WTC11 (cell line): ENCODE data around the gene NHSL2. TPM values are rescaled to one million over a fixed set of nuclear protein-coding genes. Genes with fewer than 3 reads are reported as not detected.

Experiments used
- ATAC-seq: fragments of 200-7000 bp; cut with Tn5 transposase; 2 replicates; pipeline ENCODE4 v1.10.0; 2021; ENCODE audit warnings: mild to moderate bottlenecking, moderate library complexity
- CTCF ChIA-PET: fragments of 300-600 bp; sonication (Branson Sonifier 250); formaldehyde crosslinking; loops from one replicate; lab custom pipeline; 2021; ENCODE audit warnings: antibody characterized with exemption; lab: Charles Lee
- POLR2A ChIA-PET: fragments of 350-600 bp; sonication (Branson Sonifier 250); formaldehyde crosslinking; loops from one replicate; lab custom pipeline; 2021; ENCODE audit warnings: antibody characterized with exemption; lab: Charles Lee
- DNase-seq: peaks from one replicate; pipeline ENCODE4 v3.0.0; 2021; ENCODE audit warnings: low spot score
- H3K27ac Mint-ChIP-seq: 2 replicates; pipeline ENCODE4 v1.8.0; 2021; ENCODE audit warnings: mixed read lengths
- H3K27me3 Mint-ChIP-seq: 2 replicates; pipeline ENCODE4 v1.8.0; 2021; ENCODE audit warnings: low read depth, mild to moderate bottlenecking, moderate library complexity, mixed read lengths
- H3K36me3 Mint-ChIP-seq: 2 replicates; pipeline ENCODE4 v1.8.0; 2021; ENCODE audit warnings: mixed read lengths
- H3K4me1 Mint-ChIP-seq: 2 replicates; pipeline ENCODE4 v1.8.0; 2022; ENCODE audit warnings: mixed read lengths
- H3K4me3 Mint-ChIP-seq: 2 replicates; pipeline ENCODE4 v1.8.0; 2021; ENCODE audit warnings: mild to moderate bottlenecking, moderate library complexity, mixed read lengths
- H3K9me3 Mint-ChIP-seq: 2 replicates; pipeline ENCODE4 v1.8.0; 2021; ENCODE audit warnings: mixed read lengths
- EMX1 ChIP-seq: fragments of 250-450 bp; sonication (Bioruptor Pico); IDR thresholded peaks from 2 replicates; pipeline ENCODE4 v1.8.0; 2021; ENCODE audit warnings: mild to moderate bottlenecking
- GABPB1 ChIP-seq: sonication (generic); formaldehyde crosslinking; IDR thresholded peaks from 2 replicates; pipeline ENCODE4 v1.8.1; 2023; ENCODE audit warnings: mild to moderate bottlenecking, missing genetic modification reagents
- IRF2 ChIP-seq: sonication (generic); formaldehyde crosslinking; IDR thresholded peaks from 2 replicates; pipeline ENCODE4 v1.8.0; 2022; ENCODE audit warnings: low read depth, missing genetic modification reagents, borderline replicate concordance
- SMAD3 ChIP-seq: sonication (generic); formaldehyde crosslinking; IDR thresholded peaks from 2 replicates; pipeline ENCODE4 v1.8.0; 2022; ENCODE audit warnings: missing genetic modification reagents, mild to moderate bottlenecking, borderline replicate concordance
- SOX15 ChIP-seq: fragments of 250-450 bp; sonication (Bioruptor Pico); IDR thresholded peaks from 2 replicates; pipeline ENCODE4 v1.9.0; 2021; ENCODE audit warnings: mild to moderate bottlenecking
- TEAD1 ChIP-seq: sonication (generic); formaldehyde crosslinking; IDR thresholded peaks from 2 replicates; pipeline ENCODE4 v1.8.0; 2022; ENCODE audit warnings: mild to moderate bottlenecking, missing genetic modification reagents
- ZNF138 ChIP-seq: sonication (generic); formaldehyde crosslinking; conservative IDR thresholded peaks from 2 replicates; pipeline ENCODE4 v1.8.1; 2022; ENCODE audit warnings: mild to moderate bottlenecking, moderate library complexity, missing genetic modification reagents
- ZNF263 ChIP-seq: sonication (generic); formaldehyde crosslinking; IDR thresholded peaks from 2 replicates; pipeline ENCODE4 v1.8.1; 2022; ENCODE audit warnings: low read depth, mild to moderate bottlenecking, moderate library complexity, missing genetic modification reagents
- ZNF396 ChIP-seq: fragments of 250-450 bp; sonication (Bioruptor Pico); IDR thresholded peaks from 2 replicates; pipeline ENCODE4 v1.8.0; 2021; ENCODE audit warnings: mild to moderate bottlenecking, moderate library complexity, borderline replicate concordance
- total RNA-seq: library from RNA; stranded (reverse); gene quantifications from 3 replicates; pipeline ENCODE4 v1.2.3, GENCODE V29; 2021
- TF ChIP-seq, protein P1 (sequence below): sonication (generic); formaldehyde crosslinking; IDR thresholded peaks from 2 replicates; pipeline ENCODE4 v1.8.1; 2022; ENCODE audit warnings: low read depth, mild to moderate bottlenecking, moderate library complexity, missing genetic modification reagents, borderline replicate concordance
- TF ChIP-seq, protein P2 (sequence below): sonication (generic); formaldehyde crosslinking; conservative IDR thresholded peaks from 2 replicates; pipeline ENCODE4 v1.8.1; 2023; ENCODE audit warnings: mild to moderate bottlenecking, low read depth, missing genetic modification reagents, moderate library complexity
- TF ChIP-seq, protein P3 (sequence below): sonication (generic); formaldehyde crosslinking; IDR thresholded peaks from 2 replicates; pipeline ENCODE4 v1.8.1; 2023; ENCODE audit warnings: mild to moderate bottlenecking, missing genetic modification reagents, borderline replicate concordance
- TF ChIP-seq, protein P4 (sequence below): sonication (generic); formaldehyde crosslinking; IDR thresholded peaks from 2 replicates; pipeline ENCODE4 v1.8.0; 2023; ENCODE audit warnings: missing genetic modification reagents, mild to moderate bottlenecking, borderline replicate concordance
- TF ChIP-seq, protein P5 (sequence below): sonication (generic); formaldehyde crosslinking; IDR thresholded peaks from 2 replicates; pipeline ENCODE4 v1.8.1; 2022; ENCODE audit warnings: mild to moderate bottlenecking, moderate library complexity, missing genetic modification reagents
- TF ChIP-seq, protein P6 (sequence below): sonication (generic); formaldehyde crosslinking; conservative IDR thresholded peaks from 2 replicates; pipeline ENCODE4 v1.8.1; 2022; ENCODE audit warnings: mild to moderate bottlenecking, missing genetic modification reagents
- TF ChIP-seq, protein P7 (sequence below): fragments of 250-450 bp; sonication (Bioruptor Pico); IDR thresholded peaks from 2 replicates; pipeline ENCODE4 v1.9.0; 2021; ENCODE audit warnings: mild to moderate bottlenecking
- TF ChIP-seq, protein P8 (sequence below): sonication (generic); formaldehyde crosslinking; IDR thresholded peaks from 2 replicates; pipeline ENCODE4 v1.8.1; 2022; ENCODE audit warnings: mild to moderate bottlenecking, missing genetic modification reagents, moderate library complexity, borderline replicate concordance

The NHSL2 gene
- total RNA-seq, 1 experiment from 2014 or later, result 7.9 TPM

DNA sequence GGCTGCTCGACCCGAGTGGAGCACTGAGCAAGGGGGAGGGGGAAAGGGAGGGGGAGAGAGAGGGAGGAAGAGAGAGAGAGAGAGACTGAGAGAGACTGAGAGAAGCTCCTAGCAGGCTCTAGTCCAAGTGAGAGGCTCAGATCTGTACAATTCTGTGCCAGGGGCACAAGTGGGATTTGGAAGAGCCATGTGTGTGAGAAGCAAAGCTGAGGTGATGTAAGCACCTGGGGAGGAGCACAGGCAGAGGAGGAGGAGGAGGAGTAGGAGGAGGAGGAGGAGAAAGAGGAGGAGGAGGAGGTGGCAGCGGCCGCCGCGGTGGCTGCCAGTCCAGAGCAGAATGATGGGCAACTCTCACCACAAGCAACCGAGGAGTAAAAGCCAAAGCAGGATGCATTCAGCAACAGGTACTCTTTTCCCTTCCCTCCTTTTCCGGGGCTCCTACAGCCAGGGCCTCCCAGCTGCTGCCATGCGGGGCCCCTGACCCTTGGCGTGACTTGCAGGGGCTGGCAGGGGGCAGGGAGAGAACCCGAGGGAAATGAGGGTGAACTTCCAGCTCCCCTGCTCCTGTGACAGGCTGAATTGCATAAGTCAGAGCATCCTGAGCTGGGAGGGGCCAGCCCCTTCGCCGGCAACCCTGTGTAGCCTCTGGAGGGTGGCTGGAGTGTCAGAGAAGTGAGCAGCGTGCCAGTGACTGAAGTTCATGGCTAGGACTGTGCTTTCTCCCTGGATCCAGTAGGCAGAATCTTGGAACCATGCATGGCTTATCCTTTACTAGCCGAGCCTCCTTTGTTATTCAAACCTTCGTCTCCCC, 158.9 kb downstream of the NHSL2 start:
- H3K4me3 Mint-ChIP-seq, result no peak overlapping the region; the same call in 1 of the 2 replicates
- DNase-seq (no peak), ATAC-seq (peak; percentile 14)
- no peaks in the 10 kb centered on the region for H3K9me3 Mint-ChIP-seq
- H3K27me3 Mint-ChIP-seq, result no peaks in the 10 kb centered on the region
- ChIA-PET CTCF (interaction anchor here (0.6 to 2.7 kb wide), 7 partner anchors 17 to 57 kb away, joined by 4 to 6 read pairs (median 5); no protein-coding TSS in a partner anchor), POLR2A (interaction anchor here (1.0 kb wide), 1 partner anchor 9 kb away, joined by 4 read pairs; no protein-coding TSS in a partner anchor)
- no peak overlapping the region for H3K27ac Mint-ChIP-seq
- no peak for TF ChIP-seq SOX15 (CRISPR knock-in tag)
- TF ChIP-seq ZNF263, result peak; percentile 72; the same call in 1 of the 2 replicates
- no peaks in the 10 kb centered on the region for H3K36me3 Mint-ChIP-seq
- H3K4me1 Mint-ChIP-seq, result peaks cover 25% of the 10 kb centered on the region

DNA sequence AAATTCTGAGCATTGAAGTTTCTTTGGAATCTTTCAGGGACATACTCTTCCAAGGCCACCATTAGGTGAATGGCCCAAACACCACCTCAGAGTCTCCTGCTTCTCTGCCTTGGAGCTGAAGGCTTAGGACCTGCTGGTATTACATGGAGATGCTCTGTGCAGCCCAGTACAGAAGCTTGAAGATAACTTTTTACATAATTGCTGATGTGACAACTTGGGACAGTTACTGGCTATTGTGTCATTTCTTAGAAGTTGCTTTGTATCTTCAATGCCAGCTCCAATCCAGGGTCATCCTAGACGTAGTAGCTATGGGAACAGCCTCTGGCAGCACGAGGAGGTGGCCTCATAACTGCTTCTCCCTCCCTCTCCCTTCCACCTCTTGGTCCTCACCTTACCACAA, 160.6 kb downstream of the NHSL2 start:
- Mint-ChIP-seq H3K36me3 (no peaks in the 10 kb centered on the region), H3K9me3 (no peaks in the 10 kb centered on the region), H3K27me3 (no peaks in the 10 kb centered on the region), H3K27ac (no peak overlapping the region), H3K4me3 (no peak overlapping the region), H3K4me1 (peaks cover 25% of the 10 kb centered on the region)
- CTCF ChIA-PET, result no interaction called here
- DNase-seq (no peak), ATAC-seq (no peak)
- POLR2A ChIA-PET, result no interaction called here
- TF ChIP-seq, protein P1, sequence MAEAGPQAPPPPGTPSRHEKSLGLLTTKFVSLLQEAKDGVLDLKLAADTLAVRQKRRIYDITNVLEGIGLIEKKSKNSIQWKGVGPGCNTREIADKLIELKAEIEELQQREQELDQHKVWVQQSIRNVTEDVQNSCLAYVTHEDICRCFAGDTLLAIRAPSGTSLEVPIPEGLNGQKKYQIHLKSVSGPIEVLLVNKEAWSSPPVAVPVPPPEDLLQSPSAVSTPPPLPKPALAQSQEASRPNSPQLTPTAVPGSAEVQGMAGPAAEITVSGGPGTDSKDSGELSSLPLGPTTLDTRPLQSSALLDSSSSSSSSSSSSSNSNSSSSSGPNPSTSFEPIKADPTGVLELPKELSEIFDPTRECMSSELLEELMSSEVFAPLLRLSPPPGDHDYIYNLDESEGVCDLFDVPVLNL (CRISPR knock-in tag), result no peak
- TF ChIP-seq SMAD3 (CRISPR knock-in tag) (no peak), TEAD1 (CRISPR knock-in tag) (no peak), SOX15 (CRISPR knock-in tag) (no peak), ZNF138 (CRISPR knock-in tag) (no peak), EMX1 (CRISPR knock-in tag) (no peak), GABPB1 (CRISPR knock-in tag) (no peak), ZNF396 (no peak), IRF2 (CRISPR knock-in tag) (no peak)
- TF ChIP-seq, protein P2, sequence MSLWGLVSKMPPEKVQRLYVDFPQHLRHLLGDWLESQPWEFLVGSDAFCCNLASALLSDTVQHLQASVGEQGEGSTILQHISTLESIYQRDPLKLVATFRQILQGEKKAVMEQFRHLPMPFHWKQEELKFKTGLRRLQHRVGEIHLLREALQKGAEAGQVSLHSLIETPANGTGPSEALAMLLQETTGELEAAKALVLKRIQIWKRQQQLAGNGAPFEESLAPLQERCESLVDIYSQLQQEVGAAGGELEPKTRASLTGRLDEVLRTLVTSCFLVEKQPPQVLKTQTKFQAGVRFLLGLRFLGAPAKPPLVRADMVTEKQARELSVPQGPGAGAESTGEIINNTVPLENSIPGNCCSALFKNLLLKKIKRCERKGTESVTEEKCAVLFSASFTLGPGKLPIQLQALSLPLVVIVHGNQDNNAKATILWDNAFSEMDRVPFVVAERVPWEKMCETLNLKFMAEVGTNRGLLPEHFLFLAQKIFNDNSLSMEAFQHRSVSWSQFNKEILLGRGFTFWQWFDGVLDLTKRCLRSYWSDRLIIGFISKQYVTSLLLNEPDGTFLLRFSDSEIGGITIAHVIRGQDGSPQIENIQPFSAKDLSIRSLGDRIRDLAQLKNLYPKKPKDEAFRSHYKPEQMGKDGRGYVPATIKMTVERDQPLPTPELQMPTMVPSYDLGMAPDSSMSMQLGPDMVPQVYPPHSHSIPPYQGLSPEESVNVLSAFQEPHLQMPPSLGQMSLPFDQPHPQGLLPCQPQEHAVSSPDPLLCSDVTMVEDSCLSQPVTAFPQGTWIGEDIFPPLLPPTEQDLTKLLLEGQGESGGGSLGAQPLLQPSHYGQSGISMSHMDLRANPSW (CRISPR knock-in tag), result no peak
- TF ChIP-seq, protein P3, sequence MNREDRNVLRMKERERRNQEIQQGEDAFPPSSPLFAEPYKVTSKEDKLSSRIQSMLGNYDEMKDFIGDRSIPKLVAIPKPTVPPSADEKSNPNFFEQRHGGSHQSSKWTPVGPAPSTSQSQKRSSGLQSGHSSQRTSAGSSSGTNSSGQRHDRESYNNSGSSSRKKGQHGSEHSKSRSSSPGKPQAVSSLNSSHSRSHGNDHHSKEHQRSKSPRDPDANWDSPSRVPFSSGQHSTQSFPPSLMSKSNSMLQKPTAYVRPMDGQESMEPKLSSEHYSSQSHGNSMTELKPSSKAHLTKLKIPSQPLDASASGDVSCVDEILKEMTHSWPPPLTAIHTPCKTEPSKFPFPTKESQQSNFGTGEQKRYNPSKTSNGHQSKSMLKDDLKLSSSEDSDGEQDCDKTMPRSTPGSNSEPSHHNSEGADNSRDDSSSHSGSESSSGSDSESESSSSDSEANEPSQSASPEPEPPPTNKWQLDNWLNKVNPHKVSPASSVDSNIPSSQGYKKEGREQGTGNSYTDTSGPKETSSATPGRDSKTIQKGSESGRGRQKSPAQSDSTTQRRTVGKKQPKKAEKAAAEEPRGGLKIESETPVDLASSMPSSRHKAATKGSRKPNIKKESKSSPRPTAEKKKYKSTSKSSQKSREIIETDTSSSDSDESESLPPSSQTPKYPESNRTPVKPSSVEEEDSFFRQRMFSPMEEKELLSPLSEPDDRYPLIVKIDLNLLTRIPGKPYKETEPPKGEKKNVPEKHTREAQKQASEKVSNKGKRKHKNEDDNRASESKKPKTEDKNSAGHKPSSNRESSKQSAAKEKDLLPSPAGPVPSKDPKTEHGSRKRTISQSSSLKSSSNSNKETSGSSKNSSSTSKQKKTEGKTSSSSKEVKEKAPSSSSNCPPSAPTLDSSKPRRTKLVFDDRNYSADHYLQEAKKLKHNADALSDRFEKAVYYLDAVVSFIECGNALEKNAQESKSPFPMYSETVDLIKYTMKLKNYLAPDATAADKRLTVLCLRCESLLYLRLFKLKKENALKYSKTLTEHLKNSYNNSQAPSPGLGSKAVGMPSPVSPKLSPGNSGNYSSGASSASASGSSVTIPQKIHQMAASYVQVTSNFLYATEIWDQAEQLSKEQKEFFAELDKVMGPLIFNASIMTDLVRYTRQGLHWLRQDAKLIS, result no peak
- TF ChIP-seq, protein P4, sequence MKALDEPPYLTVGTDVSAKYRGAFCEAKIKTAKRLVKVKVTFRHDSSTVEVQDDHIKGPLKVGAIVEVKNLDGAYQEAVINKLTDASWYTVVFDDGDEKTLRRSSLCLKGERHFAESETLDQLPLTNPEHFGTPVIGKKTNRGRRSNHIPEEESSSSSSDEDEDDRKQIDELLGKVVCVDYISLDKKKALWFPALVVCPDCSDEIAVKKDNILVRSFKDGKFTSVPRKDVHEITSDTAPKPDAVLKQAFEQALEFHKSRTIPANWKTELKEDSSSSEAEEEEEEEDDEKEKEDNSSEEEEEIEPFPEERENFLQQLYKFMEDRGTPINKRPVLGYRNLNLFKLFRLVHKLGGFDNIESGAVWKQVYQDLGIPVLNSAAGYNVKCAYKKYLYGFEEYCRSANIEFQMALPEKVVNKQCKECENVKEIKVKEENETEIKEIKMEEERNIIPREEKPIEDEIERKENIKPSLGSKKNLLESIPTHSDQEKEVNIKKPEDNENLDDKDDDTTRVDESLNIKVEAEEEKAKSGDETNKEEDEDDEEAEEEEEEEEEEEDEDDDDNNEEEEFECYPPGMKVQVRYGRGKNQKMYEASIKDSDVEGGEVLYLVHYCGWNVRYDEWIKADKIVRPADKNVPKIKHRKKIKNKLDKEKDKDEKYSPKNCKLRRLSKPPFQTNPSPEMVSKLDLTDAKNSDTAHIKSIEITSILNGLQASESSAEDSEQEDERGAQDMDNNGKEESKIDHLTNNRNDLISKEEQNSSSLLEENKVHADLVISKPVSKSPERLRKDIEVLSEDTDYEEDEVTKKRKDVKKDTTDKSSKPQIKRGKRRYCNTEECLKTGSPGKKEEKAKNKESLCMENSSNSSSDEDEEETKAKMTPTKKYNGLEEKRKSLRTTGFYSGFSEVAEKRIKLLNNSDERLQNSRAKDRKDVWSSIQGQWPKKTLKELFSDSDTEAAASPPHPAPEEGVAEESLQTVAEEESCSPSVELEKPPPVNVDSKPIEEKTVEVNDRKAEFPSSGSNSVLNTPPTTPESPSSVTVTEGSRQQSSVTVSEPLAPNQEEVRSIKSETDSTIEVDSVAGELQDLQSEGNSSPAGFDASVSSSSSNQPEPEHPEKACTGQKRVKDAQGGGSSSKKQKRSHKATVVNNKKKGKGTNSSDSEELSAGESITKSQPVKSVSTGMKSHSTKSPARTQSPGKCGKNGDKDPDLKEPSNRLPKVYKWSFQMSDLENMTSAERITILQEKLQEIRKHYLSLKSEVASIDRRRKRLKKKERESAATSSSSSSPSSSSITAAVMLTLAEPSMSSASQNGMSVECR (CRISPR knock-in tag), result no peak
- TF ChIP-seq, protein P5, sequence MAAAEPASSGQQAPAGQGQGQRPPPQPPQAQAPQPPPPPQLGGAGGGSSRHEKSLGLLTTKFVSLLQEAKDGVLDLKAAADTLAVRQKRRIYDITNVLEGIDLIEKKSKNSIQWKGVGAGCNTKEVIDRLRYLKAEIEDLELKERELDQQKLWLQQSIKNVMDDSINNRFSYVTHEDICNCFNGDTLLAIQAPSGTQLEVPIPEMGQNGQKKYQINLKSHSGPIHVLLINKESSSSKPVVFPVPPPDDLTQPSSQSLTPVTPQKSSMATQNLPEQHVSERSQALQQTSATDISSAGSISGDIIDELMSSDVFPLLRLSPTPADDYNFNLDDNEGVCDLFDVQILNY, result no peak
- TF ChIP-seq, protein P6, sequence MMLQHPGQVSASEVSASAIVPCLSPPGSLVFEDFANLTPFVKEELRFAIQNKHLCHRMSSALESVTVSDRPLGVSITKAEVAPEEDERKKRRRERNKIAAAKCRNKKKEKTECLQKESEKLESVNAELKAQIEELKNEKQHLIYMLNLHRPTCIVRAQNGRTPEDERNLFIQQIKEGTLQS (CRISPR knock-in tag), result no peak
- TF ChIP-seq, protein P7, sequence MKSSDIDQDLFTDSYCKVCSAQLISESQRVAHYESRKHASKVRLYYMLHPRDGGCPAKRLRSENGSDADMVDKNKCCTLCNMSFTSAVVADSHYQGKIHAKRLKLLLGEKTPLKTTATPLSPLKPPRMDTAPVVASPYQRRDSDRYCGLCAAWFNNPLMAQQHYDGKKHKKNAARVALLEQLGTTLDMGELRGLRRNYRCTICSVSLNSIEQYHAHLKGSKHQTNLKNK (CRISPR knock-in tag), result no peak
- TF ChIP-seq, protein P8, sequence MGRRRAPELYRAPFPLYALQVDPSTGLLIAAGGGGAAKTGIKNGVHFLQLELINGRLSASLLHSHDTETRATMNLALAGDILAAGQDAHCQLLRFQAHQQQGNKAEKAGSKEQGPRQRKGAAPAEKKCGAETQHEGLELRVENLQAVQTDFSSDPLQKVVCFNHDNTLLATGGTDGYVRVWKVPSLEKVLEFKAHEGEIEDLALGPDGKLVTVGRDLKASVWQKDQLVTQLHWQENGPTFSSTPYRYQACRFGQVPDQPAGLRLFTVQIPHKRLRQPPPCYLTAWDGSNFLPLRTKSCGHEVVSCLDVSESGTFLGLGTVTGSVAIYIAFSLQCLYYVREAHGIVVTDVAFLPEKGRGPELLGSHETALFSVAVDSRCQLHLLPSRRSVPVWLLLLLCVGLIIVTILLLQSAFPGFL (CRISPR knock-in tag), result no peak
